NCI-H460 (cell line): ENCODE data around the gene FUT8. TPM values are rescaled to one million over a fixed set of nuclear protein-coding genes. Genes with fewer than 3 reads are reported as not detected.
"Not testable (repeated sequence)": the region's sequence is repeated elsewhere in the genome, so short reads cannot be mapped to it uniquely, and the experiment has no call there.

ENCODE experiments used
- DNase-seq: peaks from one replicate; pipeline ENCODE4 v3.0.0-alpha.2; 2016; ENCODE audit warnings: low read depth; ENCODE audit errors: extremely low read depth
- total RNA-seq: library from RNA; depleted of rRNA; stranded (reverse); fragments of >200 nt; shearing (Covaris generic); gene quantifications from 2 replicates; pipeline ENCODE4 v1.2.3, GENCODE V29; 2014

The FUT8 gene
- total RNA-seq, 1 experiment from 2014 or later = 17.2 TPM

- DNase-seq = no peak
Measured at GRCh38 chr14:65686761-65687160, 274.2 kb downstream of the FUT8 start.

GRCh38 chr14:65689070-65689469 lies 276.5 kb downstream of the FUT8 start:
- no peak for DNase-seq

GRCh38 chr14:65692566-65692965 lies 280.0 kb downstream of the FUT8 start:
- DNase-seq = not testable (repeated sequence)

GRCh38 chr14:65696801-65697200 lies 284.3 kb downstream of the FUT8 start:
- no peak for DNase-seq

- no peak for DNase-seq
Measured at GRCh38 chr14:65703521-65703920, 291.0 kb downstream of the FUT8 start.

GRCh38 chr14:65703996-65704395 lies 291.5 kb downstream of the FUT8 start:
- DNase-seq = no peak

- no peak for DNase-seq
Measured at GRCh38 chr14:65704437-65704836, 291.9 kb downstream of the FUT8 start.

- DNase-seq = no peak
Measured at GRCh38 chr14:65704850-65705249, 292.3 kb downstream of the FUT8 start.

GRCh38 chr14:65709576-65709975 lies 297.0 kb downstream of the FUT8 start:
- no peak for DNase-seq

GRCh38 chr14:65716813-65717212 lies 304.3 kb downstream of the FUT8 start:
- not testable (repeated sequence) for DNase-seq

GRCh38 chr14:65717384-65717915 lies 304.9 kb downstream of the FUT8 start:
- DNase-seq = not testable (repeated sequence)

GRCh38 chr14:65718629-65719028 lies 306.1 kb downstream of the FUT8 start:
- DNase-seq = no peak

GRCh38 chr14:65720171-65720570 lies 307.6 kb downstream of the FUT8 start:
- DNase-seq = no peak

- DNase-seq = no peak
Measured at GRCh38 chr14:65720743-65721142, 308.2 kb downstream of the FUT8 start.

- no peak for DNase-seq
Measured at GRCh38 chr14:65723348-65723747, 310.8 kb downstream of the FUT8 start.

GRCh38 chr14:65728604-65729003 lies 316.1 kb downstream of the FUT8 start:
- no peak for DNase-seq

- no peak for DNase-seq
Measured at GRCh38 chr14:65729566-65729965, 317.0 kb downstream of the FUT8 start.

- no peak for DNase-seq
Measured at GRCh38 chr14:65731933-65732506, 319.5 kb downstream of the FUT8 start.

- no peak for DNase-seq
Measured at GRCh38 chr14:65738339-65738738, 325.8 kb downstream of the FUT8 start.

GRCh38 chr14:65745396-65746190 lies 333.1 kb downstream of the FUT8 start:
- DNase-seq = no peak

- DNase-seq = no peak
Measured at GRCh38 chr14:65748796-65749195, 336.3 kb downstream of the FUT8 start.

GRCh38 chr14:65749287-65749686 lies 336.8 kb downstream of the FUT8 start:
- no peak for DNase-seq
